ENCODE measurements around the gene DPYSL4. TPM values are rescaled to one million over a fixed set of nuclear protein-coding genes. Genes with fewer than 3 reads are reported as not detected.

DPYSL4 gene
- total and polyA plus RNA-seq, 2 of the 4 experiments (the other 2 are of a cell fraction): 8.1 to 30.5 TPM

DNA sequence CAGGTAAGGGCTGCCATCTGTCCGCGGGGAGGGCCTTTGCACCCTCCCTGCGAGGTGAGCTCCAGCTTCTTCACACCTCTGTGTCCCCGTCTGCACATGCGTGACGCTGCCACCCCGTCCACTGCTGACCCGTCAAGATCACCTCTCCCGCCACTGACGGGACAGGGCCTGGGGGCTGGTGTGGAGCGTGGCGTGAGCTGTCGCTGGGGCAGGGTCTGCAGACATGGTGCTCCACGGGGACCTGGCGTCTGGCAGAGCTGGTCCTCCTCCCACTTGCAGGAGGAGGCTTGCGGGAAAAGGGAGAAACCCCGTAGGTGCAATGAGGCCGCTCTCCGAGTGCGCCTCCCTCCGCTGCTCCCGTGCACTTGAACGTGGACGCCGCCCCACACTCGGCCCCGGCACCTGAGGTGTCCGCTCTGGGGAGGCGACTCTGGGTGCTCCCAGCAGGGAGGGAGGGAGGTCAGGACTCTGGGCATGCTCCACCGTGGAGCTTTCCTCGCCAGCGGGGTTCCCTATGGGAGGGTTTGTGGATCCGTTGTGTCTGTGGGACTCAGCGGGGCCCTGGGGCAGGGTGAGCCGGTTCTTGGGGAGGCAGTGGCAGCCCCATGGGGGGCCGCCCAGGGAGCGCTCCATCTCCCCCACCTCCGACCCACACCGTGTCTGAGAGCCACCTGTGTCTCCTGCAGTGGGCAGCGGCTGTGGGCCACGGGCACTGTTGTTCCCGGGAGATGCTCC, 17.6 kb upstream of the DPYSL4 start:
- no peak overlapping the region for H2AK9ac ChIP-seq (replicated peaks; ENCODE audit: low read depth, low read length, poor library complexity)
- no peak overlapping the region for H4K5ac ChIP-seq (ENCODE audit: low read depth, low read length)
- H3K14ac ChIP-seq (replicated peaks; ENCODE audit: low read depth, low read length): no peak overlapping the region
- H3K18ac ChIP-seq (ENCODE audit: low read depth, low read length): no peak overlapping the region
- intact Hi-C loops (cut with micrococcal nuclease): no loop called here
- H2BK20ac ChIP-seq (ENCODE audit: low read depth, low read length): no peak overlapping the region
- no peak overlapping the region for H3K4me3 ChIP-seq (ENCODE audit: insufficient read depth, low read depth, low read length)
- ChIA-PET CTCF (no interaction called here), POLR2A (ENCODE audit: unreplicated experiment) (no interaction called here)
- H3K27ac ChIP-seq (ENCODE audit: insufficient read depth, low read length): no peak overlapping the region
- H2BK120ac ChIP-seq (ENCODE audit: low read depth, low read length): no peak overlapping the region
- no peaks in the 10 kb centered on the region for H3K4me1 ChIP-seq (ENCODE audit: control insufficient read depth, insufficient read depth, low read length)
- H3K4me2 ChIP-seq (ENCODE audit: low read depth, low read length): no peak overlapping the region
- in situ Hi-C loops (cut with MboI; ENCODE audit: low sequenced_read_pairs): no loop called here
- H3K9me1 ChIP-seq (ENCODE audit: insufficient read depth, low read length): no peaks in the 10 kb centered on the region
- no peak overlapping the region for H4K8ac ChIP-seq (ENCODE audit: low read depth in 2 of 2, low read length in 2 of 2)
- BruUV-seq (replicated peaks): no TSS peak
- H3K23ac ChIP-seq (ENCODE audit: low read depth, low read length): no peak overlapping the region
- H3K36me3 ChIP-seq (ENCODE audit: control insufficient read depth, insufficient read depth, low read length): no peaks in the 10 kb centered on the region
- DNase-seq: no peak
- TF ChIP-seq CEBPB (IDR thresholded peaks at IDR 0.05; ENCODE audit: low read depth, low read length): no peak
- TF ChIP-seq, protein P1, sequence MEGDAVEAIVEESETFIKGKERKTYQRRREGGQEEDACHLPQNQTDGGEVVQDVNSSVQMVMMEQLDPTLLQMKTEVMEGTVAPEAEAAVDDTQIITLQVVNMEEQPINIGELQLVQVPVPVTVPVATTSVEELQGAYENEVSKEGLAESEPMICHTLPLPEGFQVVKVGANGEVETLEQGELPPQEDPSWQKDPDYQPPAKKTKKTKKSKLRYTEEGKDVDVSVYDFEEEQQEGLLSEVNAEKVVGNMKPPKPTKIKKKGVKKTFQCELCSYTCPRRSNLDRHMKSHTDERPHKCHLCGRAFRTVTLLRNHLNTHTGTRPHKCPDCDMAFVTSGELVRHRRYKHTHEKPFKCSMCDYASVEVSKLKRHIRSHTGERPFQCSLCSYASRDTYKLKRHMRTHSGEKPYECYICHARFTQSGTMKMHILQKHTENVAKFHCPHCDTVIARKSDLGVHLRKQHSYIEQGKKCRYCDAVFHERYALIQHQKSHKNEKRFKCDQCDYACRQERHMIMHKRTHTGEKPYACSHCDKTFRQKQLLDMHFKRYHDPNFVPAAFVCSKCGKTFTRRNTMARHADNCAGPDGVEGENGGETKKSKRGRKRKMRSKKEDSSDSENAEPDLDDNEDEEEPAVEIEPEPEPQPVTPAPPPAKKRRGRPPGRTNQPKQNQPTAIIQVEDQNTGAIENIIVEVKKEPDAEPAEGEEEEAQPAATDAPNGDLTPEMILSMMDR (conservative IDR thresholded peaks at IDR 0.05; ENCODE audit: low read depth, low read length): no peak
- no peak for TF ChIP-seq CHD1 (IDR thresholded peaks at IDR 0.05; ENCODE audit: low read depth, low read length)
- no peak for TF ChIP-seq POLR2A (IDR thresholded peaks at IDR 0.05; ENCODE audit: low read depth, low read length)
- no peak for TF ChIP-seq MXI1 (IDR thresholded peaks at IDR 0.05; ENCODE audit: borderline replicate concordance, low read depth, low read length)
- no peak for TF ChIP-seq RFX5 (IDR thresholded peaks at IDR 0.05; ENCODE audit: low read depth, low read length)
- TF ChIP-seq FOS (IDR thresholded peaks at IDR 0.05; ENCODE audit: low read depth, low read length): no peak
- no peak for TF ChIP-seq RAD21 (IDR thresholded peaks at IDR 0.05; ENCODE audit: low read length)
- TF ChIP-seq NFE2L2 (IDR thresholded peaks at IDR 0.05; ENCODE audit: low read depth, low read length): no peak
- H4K20me1 ChIP-seq (ENCODE audit: insufficient read depth, low read length): no peaks in the 10 kb centered on the region
- peaks cover 12% of the 10 kb centered on the region for H3K27me3 ChIP-seq (ENCODE audit: control insufficient read depth, insufficient read depth, low read length)
- no peaks in the 10 kb centered on the region for H3K79me1 ChIP-seq (ENCODE audit: low read depth in 1 of 2, low read length in 2 of 2)
- H2BK5ac ChIP-seq (ENCODE audit: low read depth, low read length, poor library complexity, severe bottlenecking): no peak overlapping the region
- no peak for ATAC-seq (ENCODE audit: low read depth)
- no peak overlapping the region for H2BK15ac ChIP-seq (ENCODE audit: low read depth, low read length)
- WGBS, 2 experiments (ENCODE audit: extremely low coverage in 2 of 2, insufficient read length in 1 of 2): 83% methylated on average over 19 of the region's 42 CpGs; no CpG with 5 or more reads in 1 of the 2 experiments
- no peak overlapping the region for H4K91ac ChIP-seq (ENCODE audit: insufficient read depth, low read depth, low read length)
- no peak overlapping the region for H3K56ac ChIP-seq (ENCODE audit: extremely low read depth, insufficient read depth, low read length)
- H2AFZ ChIP-seq (replicated peaks; ENCODE audit: low read length, poor library complexity): no peak overlapping the region
- H3K9me3 ChIP-seq (ENCODE audit: control insufficient read depth, insufficient read depth, low read length): no peaks in the 10 kb centered on the region; the same call in 1 of the 2 replicates
- no peak overlapping the region for H3K9ac ChIP-seq (ENCODE audit: low read depth, low read length)
- H2AK5ac ChIP-seq (ENCODE audit: low read depth, low read length): no peak overlapping the region
- H3K4ac ChIP-seq (ENCODE audit: low read depth, low read length): no peak overlapping the region
- dilution Hi-C loops (cut with HindIII; ENCODE audit: low sequenced_read_pairs, unreplicated experiment): no loop called here

Data from IMR-90 (cell line).